ENCODE measurements around the gene DNER.

Gene DNER

DNA sequence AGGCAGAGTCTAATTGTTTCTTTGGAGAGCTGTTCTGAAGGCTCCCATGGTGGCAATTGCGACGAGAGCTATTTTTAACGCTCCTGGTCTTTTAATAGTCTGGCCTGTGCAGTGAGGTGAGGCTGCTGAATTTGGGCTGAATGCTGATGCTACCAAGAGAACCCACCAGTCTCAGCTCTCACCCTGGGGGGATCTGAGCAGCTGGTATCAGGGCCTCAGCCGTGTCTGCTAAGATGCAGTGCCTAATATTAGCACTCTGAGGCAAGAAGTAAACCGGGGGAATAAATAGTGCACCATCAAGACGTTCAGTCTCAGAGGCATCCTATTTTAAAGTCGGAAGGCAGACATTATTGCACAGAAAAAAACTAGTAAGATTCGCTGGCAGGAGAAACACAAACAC, 228.5 kb downstream of the DNER start:
- no peak for TF ChIP-seq CTCF (IDR thresholded peaks at IDR 0.05; ENCODE audit: low read depth, low read length, missing control alignments)
- no peak overlapping the region for H3K4me3 ChIP-seq (ENCODE audit: low read depth, low read length)
- no peak for DNase-seq (ENCODE audit: low read depth)
- in situ Hi-C loops (cut with HindIII; ENCODE audit: low sequenced_read_pairs): no loop called here

GRCh38 chr2:229477269-229477755, 237.0 kb downstream of the DNER start:
- in situ Hi-C loops (cut with HindIII; ENCODE audit: low sequenced_read_pairs): no loop called here
- DNase-seq (ENCODE audit: low read depth): no peak
- TF ChIP-seq CTCF (IDR thresholded peaks at IDR 0.05; ENCODE audit: low read depth, low read length, missing control alignments): no peak
- no peak overlapping the region for H3K4me3 ChIP-seq (ENCODE audit: low read depth, low read length)

DNA sequence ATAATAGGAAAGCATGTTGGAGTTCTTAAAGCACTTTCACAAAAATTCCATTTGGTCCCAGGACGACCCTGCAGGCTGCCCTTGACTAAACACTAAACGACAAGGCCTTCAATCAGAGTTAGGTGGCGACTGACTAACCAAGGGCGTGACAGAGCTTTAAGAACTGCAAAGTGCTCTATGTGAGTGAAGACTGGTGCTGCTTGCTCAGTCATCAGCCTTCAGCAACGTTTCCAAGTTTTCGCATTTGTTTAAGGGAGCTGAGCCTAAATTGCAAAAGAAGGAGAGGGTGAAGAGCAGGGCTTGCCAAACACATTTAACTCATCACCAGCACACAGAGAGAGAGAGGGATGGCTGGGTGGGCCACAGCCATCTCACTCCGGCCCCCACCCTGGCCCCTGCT, 238.6 kb downstream of the DNER start:
- no peak for DNase-seq (ENCODE audit: low read depth)
- no peak overlapping the region for H3K4me3 ChIP-seq (ENCODE audit: low read depth, low read length)
- in situ Hi-C loops (cut with HindIII; ENCODE audit: low sequenced_read_pairs): no loop called here
- no peak for TF ChIP-seq CTCF (IDR thresholded peaks at IDR 0.05; ENCODE audit: low read depth, low read length, missing control alignments)

- no peak overlapping the region for H3K4me3 ChIP-seq (ENCODE audit: low read depth, low read length)
- in situ Hi-C loops (cut with HindIII; ENCODE audit: low sequenced_read_pairs): no loop called here
- no peak for DNase-seq (ENCODE audit: low read depth)
- TF ChIP-seq CTCF (IDR thresholded peaks at IDR 0.05; ENCODE audit: low read depth, low read length, missing control alignments): no peak
These were observed 240.2 kb downstream of the DNER start for GRCh38 chr2:229474125-229474524.

- DNase-seq (ENCODE audit: low read depth): no peak
- no peak overlapping the region for H3K4me3 ChIP-seq (ENCODE audit: low read depth, low read length)
- in situ Hi-C loops (cut with HindIII; ENCODE audit: low sequenced_read_pairs): no loop called here
- TF ChIP-seq CTCF (IDR thresholded peaks at IDR 0.05; ENCODE audit: low read depth, low read length, missing control alignments): no peak
These were observed 243.6 kb downstream of the DNER start for GRCh38 chr2:229470781-229471180.

DNA sequence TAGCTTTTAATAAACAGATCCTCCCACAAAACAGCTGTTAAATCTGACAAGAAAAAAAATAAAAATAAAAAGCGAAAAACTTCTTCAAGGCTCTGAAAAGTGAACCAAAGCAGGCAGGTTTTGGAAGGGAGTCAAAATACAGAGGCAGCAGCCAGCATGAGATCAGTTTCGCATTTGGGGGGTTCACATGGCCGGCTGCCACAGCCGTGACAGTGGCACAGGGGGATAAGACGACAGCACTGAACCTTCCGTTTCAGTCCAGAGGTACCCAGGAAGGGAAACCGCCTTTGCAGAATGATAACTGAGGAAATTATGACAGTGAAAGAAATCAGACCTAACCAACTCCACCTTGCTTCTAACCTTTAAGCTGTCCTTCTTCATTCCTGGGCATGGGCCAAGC, 246.6 kb downstream of the DNER start:
- in situ Hi-C loops (cut with HindIII; ENCODE audit: low sequenced_read_pairs): no loop called here
- no peak for DNase-seq (ENCODE audit: low read depth)
- H3K4me3 ChIP-seq (ENCODE audit: low read depth, low read length): no peak overlapping the region
- TF ChIP-seq CTCF (IDR thresholded peaks at IDR 0.05; ENCODE audit: low read depth, low read length, missing control alignments): no peak

DNA sequence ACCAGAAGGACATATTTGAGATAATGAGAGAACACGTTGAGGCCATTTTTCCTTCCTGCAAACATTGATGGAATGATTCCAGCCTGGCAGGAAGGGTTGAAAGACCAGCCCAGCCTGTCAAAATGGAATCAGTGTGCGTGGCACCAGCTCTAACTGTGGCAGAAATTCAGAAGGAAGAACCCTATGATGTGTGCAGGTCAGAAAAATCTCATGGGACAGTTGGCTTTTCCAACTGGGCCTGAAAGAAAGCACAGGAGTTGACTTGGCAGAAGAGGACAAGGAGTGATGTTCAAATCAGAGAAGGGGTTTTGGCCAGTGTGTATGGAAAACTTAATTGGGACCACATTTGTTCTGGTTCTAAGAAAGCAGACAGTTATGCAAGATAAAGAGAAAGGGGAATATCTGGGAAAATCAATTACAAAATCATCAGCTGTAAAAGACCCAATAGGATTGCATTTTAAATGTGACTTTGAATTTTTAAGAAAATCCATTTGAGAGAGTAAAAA, 250.5 kb downstream of the DNER start:
- H3K4me3 ChIP-seq (ENCODE audit: low read depth, low read length): no peak overlapping the region
- DNase-seq (ENCODE audit: low read depth): no peak
- in situ Hi-C loops (cut with HindIII; ENCODE audit: low sequenced_read_pairs): no loop called here
- TF ChIP-seq CTCF (IDR thresholded peaks at IDR 0.05; ENCODE audit: low read depth, low read length, missing control alignments): no peak

Data from astrocyte of the cerebellum (primary cell).